Progenitor cell of endocrine pancreas (in vitro differentiated cells): ENCODE measurements around the gene SLC16A1. TPM values are rescaled to one million over a fixed set of nuclear protein-coding genes. Genes with fewer than 3 reads are reported as not detected.
"Not testable (repeated sequence)": the region's sequence is repeated elsewhere in the genome, so short reads cannot be mapped to it uniquely, and the experiment has no call there.

ENCODE experiments used
- DNase-seq: peaks from one replicate; pipeline ENCODE4 v3.0.0; 2021; ENCODE audit warnings: low spot score; ENCODE audit not compliant: unreplicated experiment
- H3K27ac Mint-ChIP-seq: 2 replicates; pipeline ENCODE4 v1.8.0; 2021; ENCODE audit warnings: mild to moderate bottlenecking, moderate library complexity, mixed read lengths
- H3K27me3 Mint-ChIP-seq: 2 replicates; pipeline ENCODE4 v1.8.0; 2021; ENCODE audit warnings: mixed read lengths
- H3K36me3 Mint-ChIP-seq: 2 replicates; pipeline ENCODE4 v1.8.0; 2022; ENCODE audit warnings: mixed read lengths; ENCODE audit not compliant: insufficient read depth
- H3K4me1 Mint-ChIP-seq: 2 replicates; pipeline ENCODE4 v1.8.0; 2021; ENCODE audit warnings: low read depth, mixed read lengths
- H3K4me3 Mint-ChIP-seq: 2 replicates; pipeline ENCODE4 v1.8.0; 2021; ENCODE audit warnings: low read depth, mild to moderate bottlenecking, moderate library complexity, mixed read lengths
- H3K9me3 Mint-ChIP-seq: 2 replicates; pipeline ENCODE4 v1.8.0; 2021; ENCODE audit warnings: low read depth, mixed read lengths
- CTCF ChIP-seq: fragments of 200-600 bp; sonication (generic); IDR thresholded peaks from one replicate; pipeline ENCODE4 v1.5.0; 2021; ENCODE audit warnings: antibody characterized with exemption, mild to moderate bottlenecking; ENCODE audit not compliant: unreplicated experiment
- total RNA-seq: library from RNA; stranded (reverse); gene quantifications from 2 replicates; pipeline ENCODE4 v1.2.1, GENCODE V29; 2021

SLC16A1 gene
- total RNA-seq, 1 donor from 2014 or later: 65.0 TPM

- no peak for TF ChIP-seq CTCF
- H3K36me3 Mint-ChIP-seq: no peaks in the 10 kb centered on the region
- no peak overlapping the region for H3K4me3 Mint-ChIP-seq
- no peaks in the 10 kb centered on the region for H3K4me1 Mint-ChIP-seq
- no peaks in the 10 kb centered on the region for H3K27me3 Mint-ChIP-seq
- DNase-seq: no peak
- no peaks in the 10 kb centered on the region for H3K9me3 Mint-ChIP-seq
- H3K27ac Mint-ChIP-seq: peak overlapping the region; percentile 10
Observed at GRCh38 chr1:112988367-112988766, 32.4 kb upstream of the SLC16A1 start.

GRCh38 chr1:112985123-112985522 is 29.1 kb upstream of the SLC16A1 start:
- TF ChIP-seq CTCF: no peak
- Mint-ChIP-seq H3K9me3 (no peaks in the 10 kb centered on the region), H3K27me3 (no peaks in the 10 kb centered on the region), H3K4me1 (no peaks in the 10 kb centered on the region), H3K27ac (no peak overlapping the region), H3K4me3 (no peak overlapping the region), H3K36me3 (no peaks in the 10 kb centered on the region)
- DNase-seq: no peak

GRCh38 chr1:112983537-112984131 is 27.6 kb upstream of the SLC16A1 start:
- H3K9me3 Mint-ChIP-seq: no peaks in the 10 kb centered on the region
- no peak overlapping the region for H3K27ac Mint-ChIP-seq
- H3K4me1 Mint-ChIP-seq: no peaks in the 10 kb centered on the region
- H3K36me3 Mint-ChIP-seq: no peaks in the 10 kb centered on the region
- H3K27me3 Mint-ChIP-seq: no peaks in the 10 kb centered on the region
- TF ChIP-seq CTCF: no peak
- DNase-seq: no peak
- H3K4me3 Mint-ChIP-seq: no peak overlapping the region

GRCh38 chr1:112982853-112983536 is 27.0 kb upstream of the SLC16A1 start:
- DNase-seq: no peak
- Mint-ChIP-seq H3K4me3 (no peak overlapping the region), H3K9me3 (no peaks in the 10 kb centered on the region), H3K27me3 (no peaks in the 10 kb centered on the region), H3K27ac (no peak overlapping the region), H3K4me1 (no peaks in the 10 kb centered on the region), H3K36me3 (no peaks in the 10 kb centered on the region)
- no peak for TF ChIP-seq CTCF

GRCh38 chr1:112982328-112982727 is 26.3 kb upstream of the SLC16A1 start:
- no peak for TF ChIP-seq CTCF

GRCh38 chr1:112981834-112982233 is 25.8 kb upstream of the SLC16A1 start:
- not testable (repeated sequence) for DNase-seq, H3K9me3 Mint-ChIP-seq, H3K27ac Mint-ChIP-seq, H3K36me3 Mint-ChIP-seq, H3K4me3 Mint-ChIP-seq, H3K4me1 Mint-ChIP-seq, H3K27me3 Mint-ChIP-seq

More at GRCh38 chr1:112982328-112982727, 26.3 kb upstream of the SLC16A1 start:
- DNase-seq: no peak
- Mint-ChIP-seq H3K4me3 (no peak overlapping the region), H3K27ac (no peak overlapping the region), H3K4me1 (no peaks in the 10 kb centered on the region), H3K9me3 (no peaks in the 10 kb centered on the region), H3K27me3 (no peaks in the 10 kb centered on the region), H3K36me3 (no peaks in the 10 kb centered on the region)
